ENCODE data around the gene CACNA1H. TPM values are rescaled to one million over a fixed set of nuclear protein-coding genes. Genes with fewer than 3 reads are reported as not detected.

The CACNA1H gene
- total RNA-seq, 1 experiment from 2014 or later, result 24.3 TPM

DNA sequence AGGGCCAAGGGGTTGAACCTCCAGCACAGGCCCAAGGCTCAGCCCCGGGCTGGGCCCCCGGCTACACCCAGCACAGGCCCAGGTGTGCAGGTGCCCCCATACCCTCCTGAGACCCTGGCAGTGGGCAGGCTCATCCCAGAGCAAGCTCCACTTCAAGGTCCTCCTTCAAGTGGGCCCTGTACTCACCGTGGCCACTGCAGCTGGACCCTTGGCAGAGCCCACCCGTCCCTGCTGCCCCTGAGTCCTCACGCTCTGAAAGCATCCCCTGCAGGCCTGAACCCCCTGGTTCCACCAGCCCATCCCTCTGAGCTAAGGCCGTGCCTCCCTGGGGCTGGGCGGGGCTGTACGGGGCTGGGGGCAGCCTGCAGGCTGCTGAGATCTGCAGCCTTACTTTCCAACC, 11.2 kb upstream of the CACNA1H start:
- RAD21 ChIA-PET (ENCODE audit: low non-redundant PET in 1 of 2, low total read pairs in 2 of 2, uncharacterized antibody in 2 of 2, unreplicated experiment in 2 of 2), result no interaction called here
- peaks cover 0 to under 1% of the 10 kb centered on the region in 2 experiments; a peak in 1 of 4 replicates for H3K9me3 ChIP-seq (ENCODE audit: control insufficient read depth in 1 of 2, insufficient read depth in 1 of 2, low read depth in 1 of 2, low read length in 2 of 2)
- H3K9ac ChIP-seq (ENCODE audit: low read length), result no peak overlapping the region
- no peak overlapping the region for H2AFZ ChIP-seq (ENCODE audit: low read depth, low read length, poor library complexity, severe bottlenecking)
- H3K27me3 ChIP-seq (ENCODE audit: insufficient read depth, low read length), result no peaks in the 10 kb centered on the region
- H3K27ac ChIP-seq (ENCODE audit: low read depth, low read length), result no peak overlapping the region
- no peak for TF ChIP-seq SRF (IDR thresholded peaks at IDR 0.05; ENCODE audit: low read depth)
- no peak for DNase-seq (ENCODE audit: low read depth, low spot score)
- H4K20me1 ChIP-seq (ENCODE audit: insufficient read depth), result no peaks in the 10 kb centered on the region
- no peaks in the 10 kb centered on the region for H3K4me1 ChIP-seq (ENCODE audit: control insufficient read depth in 1 of 2, insufficient read depth in 2 of 2, low read length in 2 of 2)
- CTCF ChIA-PET, result no interaction called here
- no peaks in the 10 kb centered on the region for H3K79me2 ChIP-seq (ENCODE audit: insufficient read depth, low read length)
- no TSS peak for BruUV-seq (replicated peaks)
- POLR2A ChIA-PET, result no interaction called here
- H3K36me3 ChIP-seq (ENCODE audit: control insufficient read depth in 1 of 2, insufficient read depth in 2 of 2, low read length in 2 of 2), result no peaks in the 10 kb centered on the region
- intact Hi-C loops (cut with micrococcal nuclease), result no loop called here
- H3K4me2 ChIP-seq (ENCODE audit: low read length), result no peak overlapping the region
- H3K4me3 ChIP-seq (replicated peaks in 1 of 2; ENCODE audit: low read depth in 1 of 2, low read length in 2 of 2), result no peak overlapping the region
- H3K9me2 ChIP-seq (ENCODE audit: insufficient read depth), result no peaks in the 10 kb centered on the region
- ATAC-seq, result no peak

DNA sequence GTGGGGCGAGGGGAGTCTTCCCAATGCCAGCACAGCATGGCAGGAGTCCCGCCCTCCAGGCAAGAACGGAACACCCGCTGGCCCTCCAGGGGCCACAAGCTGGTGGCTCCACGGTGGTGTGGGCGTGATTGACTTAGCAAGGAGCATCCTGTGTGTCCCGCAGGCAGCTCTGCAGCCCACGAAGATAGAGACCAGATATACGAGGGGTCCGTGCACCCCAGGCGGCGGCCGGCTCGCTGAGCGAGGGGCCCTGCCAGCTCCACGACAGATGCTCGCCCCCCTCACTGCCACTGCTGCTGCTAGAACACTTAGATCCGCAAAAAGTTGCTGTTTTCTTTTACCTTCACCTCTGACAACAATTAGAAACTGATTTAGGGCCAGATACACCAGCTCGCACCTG, 10.0 kb upstream of the CACNA1H start:
- Histone ChIP-seq H3K27me3 (ENCODE audit: insufficient read depth, low read length) (no peaks in the 10 kb centered on the region), H3K9me2 (ENCODE audit: insufficient read depth) (no peaks in the 10 kb centered on the region), H3K4me3 (replicated peaks in 1 of 2; ENCODE audit: low read depth in 1 of 2, low read length in 2 of 2) (no peak overlapping the region), H3K27ac (ENCODE audit: low read depth, low read length) (no peak overlapping the region), H3K4me2 (ENCODE audit: low read length) (no peak overlapping the region), H3K4me1 (ENCODE audit: control insufficient read depth in 1 of 2, insufficient read depth in 2 of 2, low read length in 2 of 2) (no peaks in the 10 kb centered on the region), H4K20me1 (ENCODE audit: insufficient read depth) (no peaks in the 10 kb centered on the region), H2AFZ (ENCODE audit: low read depth, low read length, poor library complexity, severe bottlenecking) (no peak overlapping the region), H3K36me3 (ENCODE audit: control insufficient read depth in 1 of 2, insufficient read depth in 2 of 2, low read length in 2 of 2) (no peaks in the 10 kb centered on the region), H3K9ac (ENCODE audit: low read length) (no peak overlapping the region), H3K9me3 (ENCODE audit: control insufficient read depth in 1 of 2, insufficient read depth in 1 of 2, low read depth in 1 of 2, low read length in 2 of 2) (peaks cover 0 to 6% of the 10 kb centered on the region in 2 experiments; a peak in 1 of 4 replicates), H3K79me2 (ENCODE audit: insufficient read depth, low read length) (no peaks in the 10 kb centered on the region)
- ChIA-PET POLR2A (no interaction called here), CTCF (no interaction called here), RAD21 (ENCODE audit: low non-redundant PET in 1 of 2, low total read pairs in 2 of 2, uncharacterized antibody in 2 of 2, unreplicated experiment in 2 of 2) (no interaction called here)
- intact Hi-C loops (cut with micrococcal nuclease), result no loop called here
- no TSS peak for BruUV-seq (replicated peaks)
- TF ChIP-seq ZFX (IDR thresholded peaks at IDR 0.05), result no peak
- no peak for TF ChIP-seq TCF7L2 (IDR thresholded peaks at IDR 0.05; ENCODE audit: borderline replicate concordance, extremely low read depth, insufficient read depth, insufficient read length)
- TF ChIP-seq, protein P1, sequence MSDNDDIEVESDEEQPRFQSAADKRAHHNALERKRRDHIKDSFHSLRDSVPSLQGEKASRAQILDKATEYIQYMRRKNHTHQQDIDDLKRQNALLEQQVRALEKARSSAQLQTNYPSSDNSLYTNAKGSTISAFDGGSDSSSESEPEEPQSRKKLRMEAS (IDR thresholded peaks at IDR 0.05), result no peak
- no peak for TF ChIP-seq ELF1 (IDR thresholded peaks at IDR 0.05; ENCODE audit: borderline replicate concordance, low read depth)
- TF ChIP-seq YY1 (IDR thresholded peaks at IDR 0.05; ENCODE audit: extremely low read depth, insufficient replicate concordance, low read depth, low read length), result no peak
- TF ChIP-seq SIN3A (IDR thresholded peaks at IDR 0.05; ENCODE audit: low read depth), result no peak
- TF ChIP-seq EZH2phosphoT487 (IDR thresholded peaks at IDR 0.05; ENCODE audit: borderline replicate concordance), result no peak
- no peak for TF ChIP-seq POLR2AphosphoS5 (IDR thresholded peaks at IDR 0.05; ENCODE audit: low read depth, low read length)
- TF ChIP-seq EGR1 (IDR thresholded peaks at IDR 0.05; ENCODE audit: low read depth), result no peak
- TF ChIP-seq, protein P2, sequence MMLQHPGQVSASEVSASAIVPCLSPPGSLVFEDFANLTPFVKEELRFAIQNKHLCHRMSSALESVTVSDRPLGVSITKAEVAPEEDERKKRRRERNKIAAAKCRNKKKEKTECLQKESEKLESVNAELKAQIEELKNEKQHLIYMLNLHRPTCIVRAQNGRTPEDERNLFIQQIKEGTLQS (IDR thresholded peaks at IDR 0.05), result no peak
- ATAC-seq, result no peak
- DNase-seq (ENCODE audit: low read depth, low spot score), result no peak
